Measurements from ENCODE around the gene SSR1.

- TF ChIP-seq POLR2A (IDR thresholded peaks at IDR 0.05) (no peak), CTCF (IDR thresholded peaks at IDR 0.05) (no peak)
These were observed 41.8 kb downstream of the SSR1 start for GRCh38 chr6:7271205-7271534.

All from Peyer's patch (tissue), 4 donors.